ENCODE measurements around the gene RMDN3. TPM values are rescaled to one million over a fixed set of nuclear protein-coding genes. Genes with fewer than 3 reads are reported as not detected.

The RMDN3 gene
- total and polyA plus RNA-seq, 2 of the 13 experiments (the other 11 are each of a cell fraction or from before 2014, with no cell fraction given): 16.8 to 19.5 TPM

GRCh38 chr15:40793216-40793989, 38.3 kb upstream of the RMDN3 start (continued):
- TF ChIP-seq GMEB2 (CRISPR knock-in tag; IDR thresholded peaks at IDR 0.05; ENCODE audit: low read depth) (no peak), CHD4 (IDR thresholded peaks at IDR 0.05; ENCODE audit: borderline replicate concordance, low read length) (peak; percentile 39; the same call in 1 of the 2 replicates), ATAD3A (CRISPR knock-in tag; IDR thresholded peaks at IDR 0.05) (no peak), ZNF354B (CRISPR knock-in tag; IDR thresholded peaks at IDR 0.05) (no peak), ZNF720 (CRISPR knock-in tag; IDR thresholded peaks at IDR 0.05) (no peak), HNF4G (IDR thresholded peaks at IDR 0.05; ENCODE audit: borderline replicate concordance, low read depth, low read length) (peak; percentile 92; the same call in 1 of the 2 replicates), HNF4G (CRISPR knock-in tag; IDR thresholded peaks at IDR 0.05; ENCODE audit: borderline replicate concordance, low read depth) (peak; percentile 77; the same call in 1 of the 2 replicates), HDAC6 (IDR thresholded peaks at IDR 0.05; ENCODE audit: low read depth, low read length) (no peak), ZBTB2 (CRISPR knock-in tag; IDR thresholded peaks at IDR 0.05; ENCODE audit: low read depth) (no peak), TBL1XR1 (IDR thresholded peaks at IDR 0.05; ENCODE audit: borderline replicate concordance, low read length, partially characterized antibody) (no peak), PREB (CRISPR knock-in tag; IDR thresholded peaks at IDR 0.05) (no peak), PAWR (CRISPR knock-in tag; IDR thresholded peaks at IDR 0.05; ENCODE audit: borderline replicate concordance) (no peak), HMG20B (CRISPR knock-in tag; conservative IDR thresholded peaks at IDR 0.05) (no peak), AKAP8 (CRISPR knock-in tag; IDR thresholded peaks at IDR 0.05) (no peak), ZFP37 (CRISPR knock-in tag; IDR thresholded peaks at IDR 0.05; ENCODE audit: borderline replicate concordance) (no peak), THAP11 (CRISPR knock-in tag; IDR thresholded peaks at IDR 0.05) (peak; percentile 80), THRA (CRISPR knock-in tag; IDR thresholded peaks at IDR 0.05; ENCODE audit: borderline replicate concordance) (peak; percentile 42; the same call in 1 of the 2 replicates), FOXA1 (IDR thresholded peaks at IDR 0.05) (no peak), FOXA1 (CRISPR knock-in tag; IDR thresholded peaks at IDR 0.05) (peak; percentile 13; the same call in 1 of the 2 replicates), DR1 (CRISPR knock-in tag; IDR thresholded peaks at IDR 0.05) (no peak), RFXAP (CRISPR knock-in tag; IDR thresholded peaks at IDR 0.05; ENCODE audit: borderline replicate concordance) (no peak)

Measured in HepG2 (cell line).